Measurements from ENCODE around the gene KCND1. TPM values are rescaled to one million over a fixed set of nuclear protein-coding genes. Genes with fewer than 3 reads are reported as not detected.

KCND1 gene
- total and polyA plus RNA-seq, 2 experiments from 2014 or later: 2.7 to 5.6 TPM

GRCh38 chrX:48974574-48974973, 2.9 kb upstream of the KCND1 start:
- Histone ChIP-seq H3K36me3 (ENCODE audit: insufficient read depth) (no peaks in the 10 kb centered on the region), H2AFZ (no peak overlapping the region), H3K9me2 (ENCODE audit: insufficient read depth) (no peaks in the 10 kb centered on the region), H3K27ac (ENCODE audit: low read depth) (no peak overlapping the region), H3K79me2 (replicated peaks; ENCODE audit: insufficient read depth) (no peaks in the 10 kb centered on the region), H3K4me3 (no peak overlapping the region), H3K4me1 (ENCODE audit: insufficient read depth) (no peaks in the 10 kb centered on the region), H3K4me2 (no peak overlapping the region), H3F3A (replicated peaks; ENCODE audit: low read depth) (no peaks in the 10 kb centered on the region), H3K27me3 (ENCODE audit: insufficient read depth) (no peaks in the 10 kb centered on the region), H4K20me1 (replicated peaks; ENCODE audit: insufficient read depth) (no peaks in the 10 kb centered on the region)
- Mint-ChIP-seq H3K27ac (no peak overlapping the region), H3K9me3 (no peaks in the 10 kb centered on the region; the same call in 1 of the 3 replicates), H3K36me3 (ENCODE audit: low read depth) (peaks cover 45% of the 10 kb centered on the region), H3K4me1 (peaks cover 19% of the 10 kb centered on the region), H3K4me3 (no peak overlapping the region; the same call in 2 of the 3 replicates), H3K27me3 (ENCODE audit: insufficient read depth, low read depth, poor library complexity) (peaks cover 4% of the 10 kb centered on the region)
- ATAC-seq (no peak), DNase-seq (ENCODE audit: low spot score) (no peak)
- TF ChIP-seq POLR2AphosphoS5 (IDR thresholded peaks at IDR 0.05; ENCODE audit: low read depth) (no peak), CTCF (conservative IDR thresholded peaks at IDR 0.05; ENCODE audit: low read depth in 2 of 2) (no peak), REST (IDR thresholded peaks at IDR 0.05; ENCODE audit: unreplicated experiment) (no peak), NANOG (IDR thresholded peaks at IDR 0.05; ENCODE audit: borderline replicate concordance) (no peak), ZNF114 (CRISPR knock-in tag; IDR thresholded peaks at IDR 0.05) (no peak), EZH2phosphoT487 (IDR thresholded peaks at IDR 0.05; ENCODE audit: unreplicated experiment) (no peak), EZH2 (IDR thresholded peaks at IDR 0.05; ENCODE audit: low read depth, unreplicated experiment) (no peak), CREB1 (CRISPR knock-in tag; IDR thresholded peaks at IDR 0.05; ENCODE audit: low read depth) (no peak), ZNF462 (CRISPR knock-in tag; IDR thresholded peaks at IDR 0.05) (no peak), STAT1 (IDR thresholded peaks at IDR 0.05; ENCODE audit: unreplicated experiment) (no peak), JUNB (IDR thresholded peaks at IDR 0.05; ENCODE audit: unreplicated experiment) (no peak), ZNF331 (CRISPR knock-in tag; IDR thresholded peaks at IDR 0.05; ENCODE audit: low read depth) (no peak), ETS1 (IDR thresholded peaks at IDR 0.05) (no peak)
